NOMO-1 treated with dmso at 0.1 percent for 144 hours (cell line): ENCODE measurements around the gene RHEBL1.
A peak's percentile ranks its signal among the peaks of the same experiment; 100 is the strongest.

Experiments
- DNase-seq: peaks from one replicate; lab custom pipeline; 2025; ENCODE audit not compliant: unreplicated experiment; lab: John Stamatoyannopoulos, UW

Gene RHEBL1

GRCh38 chr12:49021292-49021915 is 48.4 kb downstream of the RHEBL1 start:
- no peak for DNase-seq

GRCh38 chr12:49020441-49020840 is 49.3 kb downstream of the RHEBL1 start:
- no peak for DNase-seq

GRCh38 chr12:49019443-49020324 is 50.1 kb downstream of the RHEBL1 start:
- peak; percentile 66 for DNase-seq

GRCh38 chr12:49019120-49019430 is 50.7 kb downstream of the RHEBL1 start:
- DNase-seq, result no peak

GRCh38 chr12:49018261-49019119 is 51.3 kb downstream of the RHEBL1 start, which contains the start of gene PRKAG1:
Gene PRKAG1 (minus strand): TSS chr12:49018776. CDS start chr12:49018740, 36 bp downstream.
- peak; percentile 97 for DNase-seq

GRCh38 chr12:49017891-49018260 is 51.9 kb downstream of the RHEBL1 start:
- DNase-seq, result no peak

GRCh38 chr12:49015196-49015595 is 54.6 kb downstream of the RHEBL1 start:
- DNase-seq, result no peak
